GM21717 (cell line): ENCODE measurements around the gene NID1.

ENCODE experiments used
- ATAC-seq: cut with Tn5 transposase; IDR thresholded peaks from one replicate; pipeline ENCODE4 v1.9.1; 2021; ENCODE audit warnings: mild to moderate bottlenecking, moderate library complexity; ENCODE audit not compliant: unreplicated experiment

The NID1 gene

GRCh38 chr1:236067854-236068454 lies 3.1 kb upstream of the NID1 start:
- ATAC-seq = no peak

- ATAC-seq = peak; percentile 88
Measured at GRCh38 chr1:236066828-236067386, 2.0 kb upstream of the NID1 start.

GRCh38 chr1:236066054-236066453 lies 1.2 kb upstream of the NID1 start:
- ATAC-seq = no peak

- no peak for ATAC-seq
Measured at GRCh38 chr1:236065509-236066005, 667 bp upstream of the NID1 start.

GRCh38 chr1:236063919-236064673 lies 794 bp downstream of the NID1 start:
- no peak for ATAC-seq

- no peak for ATAC-seq
Measured at GRCh38 chr1:236063551-236063918, 1.4 kb downstream of the NID1 start.

- ATAC-seq = no peak
Measured at GRCh38 chr1:236060286-236060685, 4.6 kb downstream of the NID1 start.

- ATAC-seq = no peak
Measured at GRCh38 chr1:236059011-236059410, 5.9 kb downstream of the NID1 start.

- ATAC-seq = peak; percentile 76
Measured at GRCh38 chr1:236058141-236058934, 6.6 kb downstream of the NID1 start.

- no peak for ATAC-seq
Measured at GRCh38 chr1:236057546-236057945, 7.3 kb downstream of the NID1 start.

GRCh38 chr1:236052232-236052993 lies 12.5 kb downstream of the NID1 start:
- no peak for ATAC-seq

- no peak for ATAC-seq
Measured at GRCh38 chr1:236051242-236051791, 13.6 kb downstream of the NID1 start.

- no peak for ATAC-seq
Measured at GRCh38 chr1:236045771-236046170, 19.1 kb downstream of the NID1 start.

GRCh38 chr1:236044341-236044740 lies 20.5 kb downstream of the NID1 start:
- ATAC-seq = no peak

GRCh38 chr1:236041631-236042618 lies 23.0 kb downstream of the NID1 start:
- no peak for ATAC-seq

GRCh38 chr1:236039740-236040685 lies 24.9 kb downstream of the NID1 start:
- ATAC-seq = no peak

GRCh38 chr1:236038034-236038433 lies 26.9 kb downstream of the NID1 start:
- ATAC-seq = no peak

GRCh38 chr1:236035681-236036101 lies 29.2 kb downstream of the NID1 start:
- ATAC-seq = no peak
